IMR-90 (cell line): ENCODE results near the gene ZNF264. TPM values are rescaled to one million over a fixed set of nuclear protein-coding genes. Genes with fewer than 3 reads are reported as not detected.

Source experiments
- ATAC-seq: fragments of 200-7000 bp; cut with Tn5 transposase; 2 replicates; pipeline ENCODE4 v1.9.1; 2020; ENCODE audit warnings: low read depth, mild to moderate bottlenecking, moderate library complexity
- BruUV-seq: library from RNA; stranded (reverse); fragments of 400-500 nt; replicated peaks from 2 replicates; lab custom pipeline; 2021; lab: Mats Ljungman, UMichigan
- CTCF ChIA-PET: fragments of 300-600 bp; formaldehyde crosslinking; extraction: SDS; loops from one replicate; lab custom pipeline; 2021; ENCODE audit warnings: antibody characterized with exemption; lab: Yijun Ruan, JAX
- POLR2A ChIA-PET: fragments of 300-600 bp; sonication (Branson Sonifier 250); formaldehyde crosslinking; loops from one replicate; lab custom pipeline; 2022; ENCODE audit warnings: antibody characterized with exemption; ENCODE audit not compliant: unreplicated experiment; lab: Charles Lee
- DNase-seq: peaks from one replicate; pipeline ENCODE4 v3.0.0; 2013
- H2AFZ ChIP-seq: replicated peaks from 2 replicates; pipeline ENCODE3; 2013; ENCODE audit warnings: low read length, mild to moderate bottlenecking; ENCODE audit not compliant: poor library complexity
- H2AK5ac ChIP-seq: 2 replicates; pipeline ENCODE4 v1.6.1; 2013; ENCODE audit warnings: low read depth, low read length, inconsistent platforms
- H2AK9ac ChIP-seq: replicated peaks from 2 replicates; pipeline ENCODE3; 2013; ENCODE audit warnings: mild to moderate bottlenecking, low read depth, low read length, moderate library complexity; ENCODE audit not compliant: poor library complexity
- H2BK120ac ChIP-seq: 2 replicates; pipeline ENCODE4 v1.6.1; 2013; ENCODE audit warnings: low read depth, low read length, inconsistent platforms
- H2BK15ac ChIP-seq: 3 replicates; pipeline ENCODE4 v1.6.1; 2013; ENCODE audit warnings: low read depth, low read length, inconsistent platforms
- H2BK20ac ChIP-seq: 2 replicates; pipeline ENCODE4 v1.6.1; 2013; ENCODE audit warnings: low read depth, mild to moderate bottlenecking, inconsistent platforms, low read length, moderate library complexity
- H2BK5ac ChIP-seq: 2 replicates; pipeline ENCODE4 v1.6.1; 2013; ENCODE audit warnings: mild to moderate bottlenecking, low read depth, low read length, inconsistent platforms; ENCODE audit not compliant: poor library complexity, severe bottlenecking
- H3K14ac ChIP-seq: replicated peaks from 2 replicates; pipeline ENCODE4 v1.6.1; 2013; ENCODE audit warnings: low read depth, low read length, inconsistent platforms
- H3K18ac ChIP-seq: 2 replicates; pipeline ENCODE4 v1.6.1; 2013; ENCODE audit warnings: low read depth, low read length, control low read depth
- H3K23ac ChIP-seq: 2 replicates; pipeline ENCODE4 v1.6.1; 2013; ENCODE audit warnings: low read depth, low read length, inconsistent platforms
- H3K27ac ChIP-seq: 2 replicates; pipeline ENCODE4 v1.5.1; 2013; ENCODE audit warnings: mild to moderate bottlenecking, control low read depth, low read length; ENCODE audit not compliant: insufficient read depth
- H3K27me3 ChIP-seq: 2 replicates; pipeline ENCODE4 v1.6.1; 2013; ENCODE audit warnings: low read length; ENCODE audit not compliant: control insufficient read depth, insufficient read depth
- H3K36me3 ChIP-seq: 2 replicates; pipeline ENCODE4 v1.6.1; 2013; ENCODE audit warnings: low read length, mixed read lengths; ENCODE audit not compliant: control insufficient read depth, insufficient read depth
- H3K4ac ChIP-seq: 2 replicates; pipeline ENCODE4 v1.6.1; 2013; ENCODE audit warnings: low read depth, low read length, inconsistent platforms
- H3K4me1 ChIP-seq: 2 replicates; pipeline ENCODE4 v1.6.1; 2013; ENCODE audit warnings: low read length, mixed read lengths; ENCODE audit not compliant: control insufficient read depth, insufficient read depth
- H3K4me2 ChIP-seq: 2 replicates; pipeline ENCODE4 v1.6.1; 2013; ENCODE audit warnings: low read depth, mild to moderate bottlenecking, control low read depth, low read length, moderate library complexity
- H3K4me3 ChIP-seq: 2 replicates; pipeline ENCODE4 v1.5.1; 2013; ENCODE audit warnings: low read depth, mild to moderate bottlenecking, control low read depth, low read length, moderate library complexity; ENCODE audit not compliant: insufficient read depth
- H3K56ac ChIP-seq: 2 replicates; pipeline ENCODE4 v1.6.1; 2013; ENCODE audit warnings: low read length, inconsistent platforms; ENCODE audit not compliant: insufficient read depth; ENCODE audit errors: extremely low read depth
- H3K79me1 ChIP-seq, 2 experiments: 2 replicates each; pipeline ENCODE4 v1.6.1; 2013; ENCODE audit warnings: low read length in 2 of 2, inconsistent platforms in 1 of 2, low read depth in 1 of 2
- H3K9ac ChIP-seq: 2 replicates; pipeline ENCODE4 v1.6.1; 2013; ENCODE audit warnings: low read depth, low read length, control low read depth
- H3K9me1 ChIP-seq: 2 replicates; pipeline ENCODE4 v1.6.1; 2013; ENCODE audit warnings: low read length, inconsistent platforms; ENCODE audit not compliant: insufficient read depth
- H3K9me3 ChIP-seq: 2 replicates; pipeline ENCODE4 v1.6.1; 2013; ENCODE audit warnings: low read length; ENCODE audit not compliant: control insufficient read depth, insufficient read depth
- H4K20me1 ChIP-seq: 2 replicates; pipeline ENCODE4 v1.6.1; 2013; ENCODE audit warnings: low read length, inconsistent platforms; ENCODE audit not compliant: insufficient read depth
- H4K5ac ChIP-seq: 2 replicates; pipeline ENCODE4 v1.6.1; 2013; ENCODE audit warnings: mild to moderate bottlenecking, low read depth, low read length, control low read depth
- H4K8ac ChIP-seq, 2 experiments: 2 replicates each; pipeline ENCODE4 v1.6.1; 2013; ENCODE audit warnings: low read depth in 2 of 2, low read length in 2 of 2, control low read depth in 1 of 2, inconsistent platforms in 1 of 2
- H4K91ac ChIP-seq: 2 replicates; pipeline ENCODE4 v1.6.1; 2013; ENCODE audit warnings: low read depth, low read length, inconsistent platforms; ENCODE audit not compliant: insufficient read depth
- RCOR1 ChIP-seq: IDR thresholded peaks from 2 replicates; pipeline ENCODE4 v1.6.1; 2012; ENCODE audit warnings: mild to moderate bottlenecking, low read length, improper control_type of control experiment; ENCODE audit not compliant: insufficient replicate concordance
- WGBS, 2 experiments: methylation state at CpG; one replicate each; pipeline versions ENCODE4 v1.1.5 to v1.1.7; 2013; ENCODE audit warnings: missing lambda C conversion rate in 2 of 2; ENCODE audit not compliant: insufficient read length in 1 of 2; ENCODE audit errors: extremely low coverage in 2 of 2; 5-methylcytosine and 5-hydroxymethylcytosine counted together
- dilution Hi-C: fragments of 300-500 bp; cut with HindIII; formaldehyde crosslinking; loops from one replicate; pipeline ENCODE4 v1.14.3; 2018; ENCODE audit warnings: low sequenced_read_pairs; ENCODE audit not compliant: unreplicated experiment
- in situ Hi-C: fragments of 300-500 bp; cut with MboI; formaldehyde crosslinking; loops from 3 replicates; pipeline ENCODE4 v1.14.3; 2019; ENCODE audit warnings: low sequenced_read_pairs, inconsistent platforms, mixed read lengths
- intact Hi-C: fragments of 100-400 bp; cut with micrococcal nuclease; formaldehyde crosslinking; loops from 2 replicates; pipeline ENCODE4 v1.10.0; 2022
- polyA plus RNA-seq, 3 experiments: library from polyadenylated mRNA; depleted of rRNA; stranded (reverse); fragments of >200 nt; gene quantifications; 2 replicates each; pipeline ENCODE4 v1.2.3, GENCODE V29; 2012; ENCODE audit warnings: low replicate concordance in 1 of 3
- total RNA-seq: library from RNA; depleted of rRNA; stranded (reverse); fragments of >200 nt; gene quantifications from 2 replicates; pipeline ENCODE4 v1.2.3, GENCODE V29; 2012
- TF ChIP-seq, protein P1 (sequence below): fragments of 150-350 bp; IDR thresholded peaks from 2 replicates; pipeline ENCODE4 v1.6.1; 2017; ENCODE audit warnings: mild to moderate bottlenecking, antibody characterized with exemption, low read length, low read depth

ZNF264 gene
- total and polyA plus RNA-seq, 2 of the 4 experiments (the other 2 are of a cell fraction) = 3.5 to 31.9 TPM

GRCh38 chr19:57231686-57232085 lies 40.4 kb downstream of the ZNF264 start:
- TF ChIP-seq, protein P1, sequence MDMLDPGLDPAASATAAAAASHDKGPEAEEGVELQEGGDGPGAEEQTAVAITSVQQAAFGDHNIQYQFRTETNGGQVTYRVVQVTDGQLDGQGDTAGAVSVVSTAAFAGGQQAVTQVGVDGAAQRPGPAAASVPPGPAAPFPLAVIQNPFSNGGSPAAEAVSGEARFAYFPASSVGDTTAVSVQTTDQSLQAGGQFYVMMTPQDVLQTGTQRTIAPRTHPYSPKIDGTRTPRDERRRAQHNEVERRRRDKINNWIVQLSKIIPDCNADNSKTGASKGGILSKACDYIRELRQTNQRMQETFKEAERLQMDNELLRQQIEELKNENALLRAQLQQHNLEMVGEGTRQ = no peak
- TF ChIP-seq RCOR1 = no peak
- Histone ChIP-seq H4K8ac (no peak overlapping the region), H3K14ac (no peak overlapping the region), H2BK120ac (no peak overlapping the region), H3K36me3 (no peaks in the 10 kb centered on the region), H2AK5ac (no peak overlapping the region), H3K4ac (no peak overlapping the region), H3K9me1 (no peaks in the 10 kb centered on the region), H3K4me3 (no peak overlapping the region), H2BK15ac (no peak overlapping the region), H4K5ac (no peak overlapping the region), H3K56ac (no peak overlapping the region), H2BK5ac (no peak overlapping the region), H3K18ac (no peak overlapping the region), H4K91ac (no peak overlapping the region), H2BK20ac (no peak overlapping the region), H3K27ac (no peak overlapping the region), H3K79me1 (no peaks in the 10 kb centered on the region), H3K9me3 (peaks cover 2% of the 10 kb centered on the region; the same call in 1 of the 2 replicates), H3K23ac (no peak overlapping the region), H3K4me2 (no peak overlapping the region), H3K4me1 (no peaks in the 10 kb centered on the region), H2AK9ac (no peak overlapping the region), H3K27me3 (no peaks in the 10 kb centered on the region; the same call in 1 of the 2 replicates), H3K9ac (no peak overlapping the region), H2AFZ (peak overlapping the region; percentile 14), H4K20me1 (no peaks in the 10 kb centered on the region)
- CTCF ChIA-PET = no interaction called here
- WGBS, 2 experiments = 43% methylated on average over 1 of the region's 9 CpGs; no CpG with 5 or more reads in 1 of the 2 experiments
- POLR2A ChIA-PET = no interaction called here
- DNase-seq = no peak
- no peak for ATAC-seq
- in situ Hi-C loops (no loop called here), dilution Hi-C loops (no loop called here), intact Hi-C loops (no loop called here)
- no TSS peak for BruUV-seq
